ENCODE results near the gene DIAPH3.

DIAPH3 gene

DNA sequence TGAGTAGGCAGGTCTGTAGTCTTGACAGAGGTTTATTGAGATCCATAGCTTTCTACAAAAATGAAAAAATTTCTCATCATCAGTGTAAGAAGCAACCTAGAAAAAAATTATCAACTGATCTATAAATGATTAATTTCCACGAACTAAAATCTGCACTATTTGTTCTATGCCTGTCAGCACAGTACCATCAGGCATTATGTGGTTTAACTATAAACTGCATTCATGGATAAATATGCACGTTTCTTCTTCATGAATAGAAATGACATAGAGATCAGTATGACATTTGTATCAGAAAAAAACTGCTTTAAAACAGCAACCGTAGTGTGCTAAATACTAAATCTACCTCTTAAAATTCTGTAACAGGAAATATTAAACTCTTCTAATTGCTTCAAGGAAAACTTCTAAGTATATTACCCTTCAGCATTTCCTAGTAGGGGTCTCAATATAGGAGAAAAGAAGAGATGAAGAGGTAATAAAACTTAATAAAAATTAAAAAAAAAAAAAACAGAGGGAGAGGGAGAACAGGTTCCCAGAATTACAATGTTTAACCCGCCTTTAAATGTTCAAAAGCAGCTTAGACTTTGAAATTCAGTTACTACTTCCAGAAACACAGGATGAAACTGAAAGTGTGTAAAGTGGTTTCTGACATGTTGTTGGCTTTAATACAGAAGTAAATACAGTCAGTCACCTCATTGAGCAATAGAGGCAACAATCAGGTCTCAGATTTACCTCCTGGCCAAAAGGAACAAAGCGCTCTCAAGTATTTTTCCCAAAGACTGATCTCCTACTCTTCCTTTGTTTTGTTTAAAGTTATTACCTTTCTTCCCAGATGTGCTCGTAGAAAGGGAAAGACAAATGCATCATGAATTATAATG is 144.4 kb downstream of the DIAPH3 start:
- no peak for DNase-seq

DNA sequence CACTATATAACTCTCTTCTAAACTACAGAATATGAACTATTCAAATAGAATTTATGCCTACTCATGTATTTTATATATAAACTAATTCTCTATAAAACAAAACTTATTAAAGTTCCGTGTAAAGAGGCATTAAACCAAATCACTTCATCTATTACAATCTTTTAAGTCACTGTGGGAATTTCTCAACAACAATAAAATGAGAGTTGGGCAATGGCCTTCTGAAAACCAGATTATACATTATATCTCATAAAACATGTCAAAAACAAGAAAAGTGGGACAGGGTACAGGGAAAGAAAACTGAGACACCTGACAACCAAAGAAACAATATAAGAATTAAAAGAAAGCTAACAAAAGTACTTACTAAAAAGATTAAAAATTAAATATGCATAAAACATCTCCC is 145.2 kb downstream of the DIAPH3 start:
- DNase-seq, result no peak

DNA sequence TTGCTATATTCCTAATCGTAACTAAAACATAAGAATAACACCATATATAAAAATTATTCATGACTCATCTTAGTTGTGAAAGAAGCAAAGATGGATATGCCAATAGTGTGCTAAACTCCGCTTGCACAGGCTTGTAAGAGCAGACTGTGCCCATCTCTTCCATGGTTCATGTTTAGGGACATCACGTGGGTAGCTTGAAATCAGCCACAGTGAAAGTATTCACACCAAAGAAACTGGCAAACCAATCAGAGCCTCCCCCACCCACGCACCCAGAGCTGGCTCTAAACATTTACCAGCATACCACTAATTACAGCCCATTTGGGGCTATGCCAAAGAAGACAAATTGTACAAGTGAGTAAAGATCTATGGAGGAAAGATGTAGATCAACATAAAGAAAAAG is 147.5 kb downstream of the DIAPH3 start:
- DNase-seq, result no peak

DNA sequence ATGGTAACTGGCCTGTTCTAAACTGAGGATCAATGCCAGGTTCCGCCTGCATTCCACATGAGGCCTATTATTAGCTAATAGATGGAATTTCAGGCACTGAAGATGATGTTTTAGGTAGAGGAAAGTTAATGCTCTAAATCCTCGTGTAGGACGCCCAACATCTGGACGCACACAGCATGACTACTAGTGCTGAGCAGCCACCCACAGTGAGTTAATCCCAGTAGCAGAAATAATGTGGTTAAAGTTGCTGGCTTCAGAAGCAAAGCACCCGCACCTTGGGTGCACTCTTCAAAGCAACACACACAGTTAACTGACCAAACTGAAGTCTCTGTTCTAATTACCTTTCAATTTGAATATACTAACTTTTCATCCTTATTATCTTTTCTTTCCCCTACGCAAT is 150.6 kb downstream of the DIAPH3 start:
- DNase-seq, result no peak

DNA sequence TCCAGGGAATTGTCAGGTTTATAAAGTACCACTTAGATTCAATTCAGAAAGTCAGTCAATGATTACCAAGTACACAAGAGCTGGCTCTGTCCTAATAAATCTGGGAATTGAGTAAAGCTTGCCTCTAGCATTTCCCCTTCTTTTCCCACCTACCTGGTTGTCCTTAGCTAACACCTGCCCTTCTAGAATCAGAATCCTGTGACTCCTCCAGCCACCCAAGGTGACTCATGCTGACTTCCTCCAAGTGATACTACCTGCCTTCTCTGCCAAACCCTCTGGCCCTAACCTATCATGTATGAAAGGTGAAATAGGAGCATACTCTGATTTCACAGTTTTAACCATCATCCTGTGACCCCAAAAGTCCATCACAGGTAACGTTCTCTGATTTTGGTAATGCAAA is 151.2 kb downstream of the DIAPH3 start:
- no peak for DNase-seq

DNA sequence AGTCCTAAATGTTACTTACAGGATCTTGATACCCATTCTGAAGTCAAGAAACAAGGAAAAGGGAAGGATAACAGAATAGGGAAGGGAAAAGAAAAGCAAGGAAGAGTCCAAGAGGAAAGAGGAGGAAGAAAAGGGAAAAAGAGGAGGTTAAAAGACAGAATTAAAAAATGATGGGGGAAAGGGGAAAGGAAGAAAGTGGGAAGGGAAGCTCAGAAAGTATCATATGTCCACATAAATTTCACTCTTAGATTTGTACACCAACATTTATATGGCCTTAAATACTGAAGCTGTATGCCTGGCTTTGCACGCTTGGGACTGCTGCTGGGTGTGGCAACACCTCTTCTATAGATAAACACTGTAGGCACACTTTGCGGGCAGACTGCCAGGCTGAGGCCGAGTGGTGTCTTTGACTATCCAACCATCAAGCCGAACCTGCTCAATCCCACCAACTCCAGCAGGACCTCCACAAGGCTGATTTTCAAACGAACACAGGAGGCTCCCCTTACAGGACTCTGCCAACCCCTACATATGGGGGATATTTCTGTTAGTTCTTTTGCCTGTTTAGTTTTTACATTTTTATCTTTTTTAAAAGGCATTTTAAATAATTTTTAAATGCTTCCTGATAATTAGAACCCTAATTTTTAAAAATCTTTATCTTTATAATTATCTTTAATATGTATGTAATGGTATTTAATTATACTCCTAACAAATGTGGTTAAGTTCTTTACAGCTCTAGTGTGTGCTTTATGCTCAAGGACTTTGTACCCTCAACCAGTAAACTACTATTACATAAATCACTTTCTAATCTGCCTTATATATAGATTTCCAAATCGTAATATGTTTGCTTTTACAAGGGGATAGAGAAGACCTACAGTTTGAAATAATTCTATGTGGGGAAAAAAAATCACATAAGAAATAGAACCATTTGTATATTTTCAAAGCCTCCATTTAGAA is 154.2 kb downstream of the DIAPH3 start:
- DNase-seq, result no peak

DNA sequence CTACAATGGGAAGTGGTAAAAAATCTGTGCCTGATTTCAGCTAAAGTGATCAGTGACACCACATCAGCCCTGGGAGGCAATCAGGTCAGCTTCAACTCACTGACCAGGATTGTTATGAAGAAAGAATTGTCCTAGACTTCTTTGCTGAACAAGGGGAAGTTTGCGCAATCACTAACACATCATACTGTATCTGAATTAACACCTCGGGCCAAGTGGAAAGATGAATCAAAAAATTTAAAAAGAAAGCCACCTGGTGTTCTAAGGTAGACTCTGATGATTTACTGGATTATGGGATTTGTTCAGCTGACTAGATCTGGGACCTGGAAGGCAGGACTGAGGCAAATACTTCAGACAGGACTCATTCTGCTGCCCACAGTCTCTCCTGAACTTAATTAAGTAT is 161.8 kb downstream of the DIAPH3 start:
- DNase-seq, result no peak

DNA sequence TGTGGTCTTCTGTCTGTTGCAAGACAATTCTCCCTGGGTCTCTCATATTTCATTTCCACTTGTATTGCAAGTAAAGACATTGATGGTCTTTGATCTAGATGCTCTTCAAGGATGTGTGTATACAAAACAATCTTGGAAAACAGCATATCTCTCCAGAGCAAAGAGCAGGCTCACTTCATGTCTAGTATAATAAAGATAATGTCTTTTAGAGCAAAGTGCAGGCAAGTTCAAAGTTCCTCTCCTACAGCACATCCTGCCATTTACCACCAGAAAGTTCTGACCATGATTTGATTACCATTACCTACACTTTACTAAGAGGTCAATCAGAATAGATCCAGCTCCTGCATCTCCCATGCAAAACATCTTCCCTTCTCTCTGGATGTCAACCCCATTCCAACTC is 162.8 kb downstream of the DIAPH3 start:
- no peak for DNase-seq

DNA sequence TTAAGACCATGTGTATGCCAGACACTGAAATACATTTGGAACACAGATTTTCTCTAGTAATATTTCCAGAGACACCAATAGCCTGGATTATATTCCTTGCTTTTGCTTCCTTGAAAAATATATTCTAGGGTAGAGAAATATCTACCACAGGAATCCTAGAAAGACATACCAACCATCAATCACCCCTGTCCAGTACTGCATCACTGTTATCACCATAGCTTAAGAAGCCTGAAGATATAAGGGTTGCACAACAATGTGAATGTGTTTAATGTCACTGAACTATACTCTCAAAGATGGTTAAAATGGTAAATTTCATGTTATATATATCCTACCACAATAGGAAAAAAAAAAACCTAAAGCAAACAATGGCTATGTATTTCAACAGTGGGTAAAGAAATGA is 163.6 kb downstream of the DIAPH3 start:
- no peak for DNase-seq

DNA sequence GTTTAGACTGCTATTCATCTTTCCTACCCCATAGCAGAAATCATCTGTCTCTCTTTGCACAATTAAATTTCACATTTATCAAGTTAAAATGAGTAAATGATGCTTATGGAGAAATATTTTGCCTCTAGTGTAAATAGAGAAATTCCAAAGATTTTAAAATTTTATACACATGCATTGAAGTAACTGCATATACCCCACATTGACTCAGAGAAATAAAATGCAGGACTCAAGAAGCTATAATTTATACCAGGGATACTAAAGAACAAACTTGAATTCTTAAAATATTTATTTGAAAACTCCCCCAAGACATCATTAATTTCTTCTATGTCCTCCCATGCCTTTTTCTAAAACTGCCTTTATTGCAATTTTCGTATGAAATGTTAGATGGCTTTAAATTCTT is 165.8 kb downstream of the DIAPH3 start:
- DNase-seq, result no peak

DNA sequence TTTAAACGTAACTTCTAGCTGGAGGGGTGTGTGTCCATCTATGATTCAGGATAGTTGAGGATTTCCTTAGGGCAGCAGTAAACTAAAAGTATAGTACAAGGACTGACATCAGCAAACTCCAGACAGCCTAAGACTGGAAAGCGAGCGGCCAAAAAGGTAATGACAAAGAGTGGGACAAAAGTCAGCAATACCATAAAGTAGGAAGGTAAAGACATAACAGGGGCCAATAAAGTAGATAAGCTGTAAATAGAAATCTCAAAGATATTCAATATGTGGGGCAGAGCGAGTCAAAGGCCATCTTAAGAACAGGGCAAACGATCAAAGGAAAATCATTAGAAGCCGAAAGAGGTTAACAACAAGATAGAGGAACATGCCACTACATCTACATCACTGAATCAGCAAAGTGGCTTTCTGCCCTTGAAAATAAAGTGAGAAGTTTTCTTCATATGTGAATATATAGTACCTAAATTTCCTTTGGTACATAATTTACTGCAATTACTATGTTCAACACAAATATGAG is 167.2 kb downstream of the DIAPH3 start:
- no peak for DNase-seq

DNA sequence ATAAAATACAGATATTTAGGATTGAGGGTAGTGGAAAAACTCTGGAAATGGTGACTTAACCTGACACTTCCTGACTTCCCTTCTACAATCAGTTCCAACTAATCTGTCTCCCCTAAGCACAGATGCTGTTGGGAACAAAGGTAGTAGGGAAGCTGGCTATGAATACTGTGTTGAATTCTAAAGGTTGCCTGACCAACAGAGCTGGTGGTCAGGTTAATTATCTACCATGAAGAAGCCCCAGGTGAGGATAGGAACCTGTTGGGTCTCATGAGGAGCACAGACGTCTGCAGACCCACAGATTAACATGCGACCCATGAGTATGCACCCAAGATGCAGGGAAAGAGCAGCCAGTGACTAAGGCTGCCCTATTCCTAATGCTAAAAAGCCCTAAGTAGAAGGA is 172.3 kb downstream of the DIAPH3 start:
- no peak for DNase-seq

DNA sequence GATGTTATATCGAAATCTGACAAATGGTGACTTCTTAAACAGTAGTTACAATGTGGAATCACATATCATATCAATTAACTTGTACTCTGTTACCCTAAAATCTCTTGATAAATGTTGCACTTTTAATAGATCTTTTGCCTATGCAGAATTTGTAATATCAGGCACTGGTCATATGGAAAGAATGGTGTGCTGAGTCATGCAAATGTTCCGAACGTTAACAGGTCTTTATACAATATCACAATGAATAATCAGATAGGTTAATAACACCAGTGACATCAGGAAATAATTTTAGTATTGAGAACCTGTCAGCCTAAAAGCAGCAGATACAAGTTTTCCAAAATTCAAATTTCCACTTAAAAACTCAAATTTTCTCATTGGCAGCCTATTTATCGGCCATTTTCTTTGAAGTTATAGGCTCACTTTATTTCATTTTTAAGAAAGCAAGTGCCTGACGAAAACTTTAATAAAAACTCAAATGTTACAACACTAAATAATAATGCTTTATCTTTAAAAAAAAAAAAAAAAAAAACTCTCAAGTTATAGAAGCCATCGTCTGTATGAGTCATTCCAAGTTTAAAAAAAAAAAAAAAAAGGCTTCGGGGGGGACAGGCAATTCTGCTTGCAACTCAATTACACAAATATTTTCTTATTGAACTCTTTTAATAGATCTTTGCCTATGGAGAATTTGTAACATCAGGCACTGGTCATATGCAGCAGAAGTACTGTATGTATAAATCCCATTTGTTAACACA is 180.9 kb downstream of the DIAPH3 start:
- DNase-seq, result no peak

DNA sequence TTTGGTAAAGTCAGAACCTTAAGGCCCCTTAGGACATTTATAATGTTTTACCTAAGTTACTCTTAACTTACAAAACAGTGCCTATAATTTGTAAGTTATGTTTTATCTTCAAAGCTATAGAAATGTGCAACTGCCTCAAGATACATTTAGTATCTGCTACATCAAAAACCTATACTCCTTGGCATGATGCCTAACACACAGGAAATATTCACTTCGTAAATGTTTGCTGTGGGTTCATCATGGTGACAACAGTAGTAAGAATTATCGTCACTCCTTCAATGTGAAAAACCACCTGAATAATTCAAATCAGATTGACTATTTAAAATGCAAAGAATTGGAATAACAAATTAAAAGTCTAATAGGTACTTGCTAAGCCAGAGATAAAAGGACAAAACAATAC is 184.1 kb downstream of the DIAPH3 start:
- DNase-seq, result no peak

DNA sequence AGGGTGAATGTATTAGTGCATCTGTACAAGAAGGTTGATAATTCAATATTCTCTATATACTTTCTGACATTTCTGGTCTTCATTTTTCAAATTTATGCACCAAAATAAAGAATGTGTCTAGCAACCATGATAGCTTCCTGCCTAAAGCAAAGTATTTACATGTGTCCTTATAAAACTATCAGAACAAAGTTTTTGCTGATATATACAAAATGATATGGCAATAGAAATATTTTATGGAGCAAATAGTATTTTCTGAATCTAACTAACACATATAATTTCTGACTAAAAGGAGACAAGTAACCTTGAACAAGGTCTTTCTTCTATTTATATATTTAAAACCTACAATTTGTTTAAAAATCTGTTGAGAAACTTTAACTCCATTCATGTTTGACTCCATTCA is 184.9 kb downstream of the DIAPH3 start:
- no peak for DNase-seq

DNA sequence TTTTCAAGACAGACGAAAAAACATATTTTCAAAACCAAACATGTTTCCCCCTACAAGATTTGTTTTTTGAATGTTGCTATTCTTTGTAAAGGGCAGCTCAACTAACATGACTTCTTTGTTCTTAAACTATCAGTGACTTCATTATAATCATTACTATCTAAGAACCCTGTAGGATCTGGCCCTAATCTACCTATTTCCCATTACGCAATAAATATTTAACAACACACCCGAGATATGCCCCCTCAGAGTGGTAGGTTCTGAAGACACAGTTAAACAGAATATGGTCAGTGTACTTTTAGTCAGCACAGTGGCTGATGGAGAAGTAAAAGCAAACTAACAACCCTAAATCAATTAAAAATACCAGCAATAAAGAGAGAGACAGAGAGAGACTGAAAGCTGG is 186.9 kb downstream of the DIAPH3 start:
- no peak for DNase-seq

DNA sequence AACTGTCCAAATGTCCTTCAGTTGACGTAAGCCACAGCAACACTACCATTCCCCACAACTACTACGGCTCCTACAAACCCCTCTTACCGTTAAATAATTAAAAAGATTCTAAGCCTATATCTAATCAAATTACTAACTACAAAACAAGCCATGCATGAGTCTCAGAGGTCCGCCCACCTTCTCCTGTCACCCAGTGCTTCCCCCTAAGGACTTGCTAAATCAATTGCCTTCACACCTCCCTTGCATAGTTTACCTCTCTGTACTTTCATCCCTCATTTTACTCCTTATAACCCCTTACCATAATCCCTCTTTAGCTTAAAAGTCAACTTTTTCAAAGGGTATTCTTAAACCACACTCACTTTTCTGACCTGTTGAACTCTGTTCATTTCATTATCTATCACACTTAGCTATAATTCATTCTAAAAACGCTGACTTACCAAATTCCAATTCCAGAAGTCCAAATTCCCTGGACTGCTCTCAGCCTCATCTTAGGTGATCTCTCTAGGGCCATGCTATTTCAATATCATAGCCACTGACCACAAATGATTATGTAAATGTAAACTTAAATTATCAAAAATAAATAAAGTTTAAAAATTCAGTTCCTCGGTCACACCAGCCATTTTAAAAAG is 187.8 kb downstream of the DIAPH3 start:
- DNase-seq, result no peak

DNA sequence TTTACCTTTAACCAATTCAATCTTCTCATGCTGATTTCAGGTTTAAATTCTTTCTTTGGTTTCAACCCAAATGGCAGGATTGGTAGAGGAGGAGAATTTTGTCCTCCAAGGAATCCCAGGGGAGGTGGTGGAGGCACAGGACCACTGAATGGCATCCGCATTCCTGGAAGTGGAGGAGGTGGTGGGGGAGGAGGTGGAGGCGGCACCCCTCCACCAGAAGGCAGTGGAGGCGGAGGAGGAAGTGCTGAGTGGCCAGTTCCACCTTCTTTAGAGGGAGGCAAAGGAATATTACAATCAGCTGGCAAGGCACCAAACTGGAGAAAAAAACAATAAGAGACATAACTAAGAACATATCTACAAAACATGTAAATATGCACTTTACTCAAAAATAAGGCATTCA is 192.9 kb downstream of the DIAPH3 start:
- DNase-seq, result no peak

DNA sequence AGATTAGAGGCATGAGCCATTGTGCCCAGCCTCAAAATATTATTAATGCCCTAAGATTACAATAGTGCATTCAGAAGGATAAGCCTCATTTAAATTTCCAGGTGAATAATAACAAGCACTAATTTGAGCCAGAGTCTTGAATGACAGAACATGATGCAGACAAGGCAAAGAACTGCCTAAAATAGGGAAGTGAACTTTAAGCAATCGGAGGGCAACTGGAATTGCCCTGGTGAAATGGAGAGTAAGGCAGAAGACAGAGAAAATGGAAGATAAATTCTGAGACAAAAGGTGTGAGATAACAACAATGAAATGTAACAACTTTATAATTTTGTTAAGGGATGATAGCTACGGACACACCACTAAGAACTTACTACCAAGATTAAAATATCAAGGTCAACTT is 199.9 kb downstream of the DIAPH3 start:
- DNase-seq, result no peak

DNA sequence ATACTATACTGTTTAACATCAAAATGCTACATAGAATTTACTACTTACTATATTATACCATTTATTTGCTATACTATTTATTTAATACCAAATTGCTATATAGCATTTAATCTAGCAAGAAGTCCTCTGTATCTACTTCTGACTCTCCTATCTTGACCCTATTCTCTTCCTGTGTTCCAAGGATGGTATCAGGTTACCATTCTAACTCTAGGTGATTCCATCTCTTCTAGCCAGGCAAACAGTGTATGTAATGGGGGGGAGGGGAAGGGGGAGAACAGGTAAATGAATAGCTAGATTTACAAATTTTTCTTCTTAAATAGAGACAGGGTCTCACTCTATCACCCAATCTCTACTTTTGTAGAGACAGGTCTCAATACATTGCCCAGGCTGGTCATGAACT is 200.3 kb downstream of the DIAPH3 start:
- no peak for DNase-seq

DNA sequence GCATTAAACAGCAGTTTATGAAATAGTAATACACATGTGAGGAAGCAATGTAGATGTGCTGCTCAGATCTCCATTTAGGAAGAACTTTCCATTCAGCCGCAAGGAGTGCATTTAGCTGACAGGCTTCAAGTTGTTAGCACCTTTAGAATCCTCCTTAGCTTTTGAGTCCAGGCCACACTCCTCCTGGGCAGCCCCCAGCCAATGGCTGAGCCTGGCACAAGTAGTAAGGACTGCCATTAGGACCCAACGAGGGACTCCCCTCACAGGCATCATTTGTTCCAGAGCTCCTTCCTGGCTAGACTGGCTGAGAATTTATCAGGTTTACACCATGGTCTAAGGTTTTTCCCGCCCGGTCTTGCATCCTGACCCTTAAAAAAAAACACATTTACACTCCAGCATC is 201.4 kb downstream of the DIAPH3 start:
- DNase-seq, result no peak
